Urothelium cell line (cell line): Measurements from ENCODE around the gene PDE3A.
A peak's percentile ranks its signal among the peaks of the same experiment; 100 is the strongest.

Experiments used
- DNase-seq: peaks from one replicate; pipeline ENCODE4 v3.0.0; 2011; ENCODE audit warnings: low spot score, mixed read lengths
- FAIRE-seq: peaks from 2 replicates; lab custom pipeline; 2011; peaks lifted over from hg19 to GRCh38; lab: Jason Lieb, UNC

Gene PDE3A

GRCh38 chr12:20490213-20490612 lies 121.9 kb downstream of the PDE3A start:
- no peak for FAIRE-seq
- no peak for DNase-seq

- no peak for FAIRE-seq
- no peak for DNase-seq
Observed at GRCh38 chr12:20491290-20491689, 123.0 kb downstream of the PDE3A start.

GRCh38 chr12:20492251-20492760 lies 124.0 kb downstream of the PDE3A start:
- peak; percentile 66 for DNase-seq
- FAIRE-seq: no peak

GRCh38 chr12:20493934-20494333 lies 125.6 kb downstream of the PDE3A start:
- DNase-seq (no peak), FAIRE-seq (no peak)

- DNase-seq: no peak
- no peak for FAIRE-seq
Observed at GRCh38 chr12:20494851-20495250, 126.5 kb downstream of the PDE3A start.

GRCh38 chr12:20495997-20496396 lies 127.7 kb downstream of the PDE3A start:
- FAIRE-seq (no peak), DNase-seq (no peak)

- DNase-seq (no peak), FAIRE-seq (no peak)
Observed at GRCh38 chr12:20497707-20498106, 129.4 kb downstream of the PDE3A start.

GRCh38 chr12:20501958-20502357 lies 133.6 kb downstream of the PDE3A start:
- no peak for DNase-seq
- no peak for FAIRE-seq

GRCh38 chr12:20503858-20504257 lies 135.5 kb downstream of the PDE3A start:
- DNase-seq (no peak), FAIRE-seq (no peak)

- FAIRE-seq (no peak), DNase-seq (no peak)
Observed at GRCh38 chr12:20505056-20505455, 136.7 kb downstream of the PDE3A start.

GRCh38 chr12:20507056-20507455 lies 138.7 kb downstream of the PDE3A start:
- DNase-seq (no peak), FAIRE-seq (no peak)

- FAIRE-seq (no peak), DNase-seq (no peak)
Observed at GRCh38 chr12:20507711-20508110, 139.4 kb downstream of the PDE3A start.

GRCh38 chr12:20508359-20508758 lies 140.0 kb downstream of the PDE3A start:
- FAIRE-seq: no peak

GRCh38 chr12:20508962-20509361 lies 140.6 kb downstream of the PDE3A start:
- FAIRE-seq (no peak), DNase-seq (no peak)

More at GRCh38 chr12:20508359-20508758, 140.0 kb downstream of the PDE3A start:
- no peak for DNase-seq

- no peak for FAIRE-seq
Observed at GRCh38 chr12:20510811-20511210, 142.5 kb downstream of the PDE3A start.

GRCh38 chr12:20513189-20513588 lies 144.9 kb downstream of the PDE3A start:
- no peak for FAIRE-seq
- DNase-seq: no peak

More at GRCh38 chr12:20510811-20511210, 142.5 kb downstream of the PDE3A start:
- DNase-seq: no peak

GRCh38 chr12:20514598-20514997 lies 146.3 kb downstream of the PDE3A start:
- FAIRE-seq (no peak), DNase-seq (no peak)

- DNase-seq (no peak), FAIRE-seq (no peak)
Observed at GRCh38 chr12:20520532-20520931, 152.2 kb downstream of the PDE3A start.

GRCh38 chr12:20523658-20524057 lies 155.3 kb downstream of the PDE3A start:
- FAIRE-seq (no peak), DNase-seq (no peak)

GRCh38 chr12:20524113-20524512 lies 155.8 kb downstream of the PDE3A start:
- DNase-seq: no peak
- FAIRE-seq: no peak

- FAIRE-seq: no peak
- DNase-seq: no peak
Observed at GRCh38 chr12:20525064-20525610, 156.8 kb downstream of the PDE3A start.

GRCh38 chr12:20527417-20528163 lies 159.3 kb downstream of the PDE3A start:
- FAIRE-seq (no peak), DNase-seq (no peak)
